ENCODE measurements around the gene CTXN1. TPM values are rescaled to one million over a fixed set of nuclear protein-coding genes. Genes with fewer than 3 reads are reported as not detected.
"Not testable (repeated sequence)": the region's sequence is repeated elsewhere in the genome, so short reads cannot be mapped to it uniquely, and the experiment has no call there.

Gene CTXN1
- total RNA-seq, 1 donor from 2014 or later: 4.9 TPM

DNA sequence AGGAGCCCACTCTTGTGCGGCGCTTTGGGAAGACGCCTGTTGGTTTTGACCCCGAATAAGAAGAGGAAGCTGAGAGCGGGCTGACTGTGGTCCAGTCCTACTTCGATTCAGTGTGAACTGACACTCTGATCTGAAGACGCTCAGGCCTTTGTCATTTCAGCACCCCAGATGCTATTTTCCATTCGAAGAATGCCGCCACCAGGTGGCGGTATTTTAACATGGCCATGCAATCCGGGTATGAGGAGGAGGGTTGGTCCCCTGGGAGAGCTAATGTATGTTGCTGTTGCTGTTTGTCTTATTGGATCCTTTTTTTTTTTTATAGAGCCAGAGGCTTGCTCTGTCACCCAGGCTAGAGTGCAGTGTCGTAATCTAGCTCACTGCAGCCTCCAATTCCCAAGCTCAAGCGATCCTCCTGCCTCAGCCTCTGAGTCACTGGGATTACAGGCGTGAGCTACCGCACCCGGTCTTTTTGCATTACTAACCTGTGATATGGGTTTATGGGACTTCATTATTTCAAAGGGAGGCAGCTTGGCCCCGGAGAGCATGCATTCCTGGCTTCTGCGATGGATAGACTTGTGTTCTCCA lies 18.3 kb upstream of the CTXN1 start:
- peak; percentile 92 for DNase-seq

DNA sequence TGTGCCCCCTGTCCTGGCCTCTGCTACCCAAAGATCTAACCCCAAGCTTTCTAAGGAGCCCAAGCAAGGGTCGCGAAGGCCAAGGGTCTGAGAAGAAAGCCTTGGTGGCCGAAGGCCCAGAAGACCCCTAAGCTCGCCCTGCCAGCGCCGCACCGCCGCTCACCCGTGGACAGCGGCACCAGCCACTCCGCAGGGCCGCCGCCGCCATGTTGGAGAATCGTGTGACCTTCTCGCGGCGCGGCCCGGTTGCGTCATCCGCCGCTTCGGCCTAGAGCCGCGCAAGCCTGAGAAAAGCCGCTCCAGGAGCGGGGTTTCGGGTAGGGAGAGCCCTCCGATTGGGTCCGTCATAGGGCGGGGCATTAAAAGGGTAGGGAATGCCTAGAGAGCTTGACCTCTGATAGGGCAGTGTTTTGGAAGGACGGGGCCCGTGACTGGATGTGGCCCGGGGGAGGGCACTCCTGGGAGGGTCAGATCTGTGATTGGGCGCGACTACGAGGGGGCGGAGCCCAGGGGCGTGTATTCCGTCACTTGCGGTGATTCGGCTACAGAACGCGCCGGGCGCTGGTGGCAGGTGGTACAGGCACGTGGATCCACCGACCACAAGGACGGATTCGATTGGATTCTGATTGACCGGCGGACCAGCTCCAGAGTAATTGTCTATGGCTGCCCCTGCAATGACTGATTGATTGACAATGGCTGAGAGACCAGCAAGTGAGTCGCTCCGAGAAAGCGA lies 17.7 kb upstream of the CTXN1 start, which contains the start of gene TIMM44:
Gene TIMM44 (minus strand): TSS at position 223 of the 733 bp plus-strand sequence. CDS start 15 bp downstream, at position 208.
- peak; percentile 99 for DNase-seq

DNA sequence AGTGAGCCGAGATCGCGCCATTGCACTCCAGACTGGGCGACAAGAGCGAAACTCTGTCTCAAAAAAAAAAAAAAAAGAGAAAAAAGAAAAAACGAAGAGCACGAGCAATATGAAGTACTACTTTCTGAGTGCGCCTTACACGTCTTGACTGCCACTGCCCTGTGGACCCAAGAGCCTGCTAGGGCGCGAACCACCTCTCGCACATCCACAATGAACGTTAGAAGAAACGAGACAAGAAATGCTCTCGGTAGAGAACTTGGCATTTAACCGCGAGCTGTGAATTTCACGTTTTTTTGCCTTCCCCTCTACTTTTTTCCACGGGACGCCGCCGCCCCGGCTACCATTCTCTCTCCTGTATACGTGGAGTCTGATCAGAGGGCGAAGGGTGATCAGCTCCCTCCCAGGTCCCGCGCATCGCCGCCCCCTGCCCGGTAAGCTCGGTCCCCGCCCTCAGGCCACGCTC lies 17.1 kb upstream of the CTXN1 start:
- peak; percentile 17 for DNase-seq

DNA sequence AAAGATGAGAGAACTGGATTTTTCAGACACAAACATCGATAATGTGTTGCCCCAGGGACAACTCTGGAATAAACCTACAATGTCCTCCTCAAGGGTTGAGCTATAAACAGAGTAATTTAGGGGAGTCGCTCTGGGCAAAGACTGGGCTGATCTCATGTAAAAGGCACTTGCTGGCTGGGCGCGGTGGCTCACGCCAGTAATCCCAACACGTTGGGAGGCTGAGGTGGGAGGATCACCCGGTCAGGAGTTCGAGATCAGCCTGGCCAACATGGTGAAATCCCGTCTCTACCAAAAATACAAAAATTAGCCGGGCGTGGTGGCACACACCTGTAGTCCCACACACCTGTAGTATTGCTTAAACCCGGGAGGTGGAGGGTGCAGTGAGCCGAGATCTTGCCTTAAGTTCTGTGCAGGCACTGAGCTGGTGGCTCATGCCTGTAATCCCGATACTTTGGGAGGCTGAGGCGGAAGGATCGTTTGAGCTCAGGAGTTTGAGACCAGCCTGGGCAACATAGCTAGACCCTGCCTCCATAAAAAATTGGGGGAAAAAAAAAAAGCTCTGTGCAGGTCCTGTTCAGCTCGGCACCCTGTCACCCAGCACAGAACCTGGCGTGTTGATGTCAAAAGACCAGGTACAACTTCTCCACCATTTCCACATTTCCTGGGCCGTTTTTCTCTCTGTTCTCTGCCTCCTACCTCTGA lies 16.1 kb upstream of the CTXN1 start:
- DNase-seq: no peak

DNA sequence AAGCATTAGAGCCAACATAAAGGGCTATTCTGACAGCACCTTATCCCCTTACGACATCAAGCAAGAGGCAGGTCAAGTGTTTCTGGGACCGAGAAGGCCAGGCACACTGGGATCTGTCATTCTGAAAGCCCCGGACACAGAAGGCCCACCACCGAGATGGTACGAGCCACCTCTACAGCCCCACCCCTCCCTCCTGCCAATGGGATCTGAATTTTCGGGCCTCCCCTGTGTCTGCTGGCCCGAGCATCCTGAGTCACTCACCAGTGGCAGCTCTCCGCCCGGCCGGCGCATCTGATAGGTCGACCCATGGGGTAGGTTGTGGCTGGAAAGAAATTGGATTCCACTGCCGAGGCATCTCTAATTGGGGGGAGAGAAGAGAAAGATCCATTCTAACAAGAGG lies 14.9 kb upstream of the CTXN1 start:
- DNase-seq: no peak

DNA sequence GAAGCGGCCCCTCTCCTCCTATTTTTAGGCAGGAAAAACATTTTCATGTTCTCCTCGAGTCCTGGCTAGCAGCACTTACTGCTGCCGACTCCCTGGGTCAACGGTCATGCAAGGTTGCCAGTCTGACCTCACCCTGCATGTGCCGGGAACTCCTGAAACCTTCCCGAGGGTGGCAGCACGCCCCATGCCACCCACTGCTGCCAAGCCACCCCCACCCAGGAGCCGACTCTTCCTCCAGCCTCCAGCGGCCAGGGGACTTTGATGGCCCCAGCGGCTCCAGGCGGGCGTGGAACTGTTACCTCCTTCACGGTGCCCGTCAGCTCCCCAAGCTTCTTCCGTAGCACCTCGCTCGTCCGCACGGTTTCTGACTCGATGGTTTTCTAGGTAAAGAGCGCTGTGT lies 8.8 kb upstream of the CTXN1 start:
- DNase-seq: no peak

DNA sequence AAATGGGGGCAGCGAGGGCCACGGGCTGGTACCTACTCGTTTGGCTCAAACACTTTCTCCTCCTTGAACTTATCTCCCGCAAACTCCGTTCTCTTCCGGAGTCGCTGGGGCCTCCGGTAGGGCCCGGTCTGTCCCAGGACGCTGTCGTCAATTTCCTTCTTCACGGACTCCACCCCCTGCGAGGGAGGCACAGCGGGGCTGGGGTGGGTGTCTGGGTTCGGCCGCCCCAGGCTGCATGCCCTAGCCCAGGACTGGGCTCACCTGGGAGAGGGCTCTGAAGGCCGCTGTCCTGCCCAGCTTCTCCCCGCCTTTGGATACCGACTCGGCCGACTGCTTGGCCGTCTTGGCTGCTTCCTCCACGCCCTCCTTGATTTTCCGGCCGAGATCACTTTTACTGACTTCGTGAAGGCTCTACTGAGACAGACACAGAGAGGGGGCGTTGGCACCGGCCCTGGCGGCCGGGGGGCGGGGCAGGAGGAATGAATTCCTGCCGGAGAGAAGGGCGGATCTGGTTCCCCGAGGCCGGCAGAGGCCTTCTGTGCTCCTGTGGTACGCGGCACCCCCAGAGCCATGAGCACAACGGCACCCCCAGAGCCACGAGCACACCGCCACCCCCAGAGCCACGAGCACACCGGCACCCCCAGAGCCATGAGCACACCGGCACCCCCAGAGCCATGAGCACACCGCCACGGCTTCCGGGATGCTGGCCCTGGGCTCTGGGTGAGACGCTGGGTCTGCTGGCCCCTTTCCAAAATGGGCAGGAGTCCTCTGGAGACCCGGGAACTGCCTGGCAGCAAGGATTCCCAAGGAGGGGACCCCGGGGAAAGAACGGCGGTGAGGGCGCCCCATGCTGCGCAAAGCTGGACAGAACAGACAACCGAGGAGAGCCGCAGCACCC lies 8.1 kb upstream of the CTXN1 start:
- no peak for DNase-seq

DNA sequence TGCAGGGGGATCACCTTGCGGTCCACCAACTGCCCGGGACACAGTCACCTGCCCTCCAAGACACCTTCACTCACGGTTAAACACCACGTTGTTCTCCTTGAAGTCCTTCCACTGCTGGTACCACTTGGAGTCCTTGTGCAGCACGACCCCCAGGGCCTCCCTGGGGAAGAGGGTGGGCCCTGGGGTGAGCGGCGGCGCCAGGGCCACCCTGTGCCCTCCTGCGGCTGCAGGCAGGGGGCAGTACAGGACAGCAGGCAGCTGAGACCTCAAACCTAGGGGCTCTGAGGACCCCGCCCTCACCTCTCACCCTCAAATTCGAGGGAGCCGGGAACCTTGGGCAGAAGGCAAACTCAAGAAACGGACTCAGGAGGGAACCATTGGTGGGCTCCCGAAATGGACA lies 7.5 kb upstream of the CTXN1 start:
- DNase-seq: no peak

DNA sequence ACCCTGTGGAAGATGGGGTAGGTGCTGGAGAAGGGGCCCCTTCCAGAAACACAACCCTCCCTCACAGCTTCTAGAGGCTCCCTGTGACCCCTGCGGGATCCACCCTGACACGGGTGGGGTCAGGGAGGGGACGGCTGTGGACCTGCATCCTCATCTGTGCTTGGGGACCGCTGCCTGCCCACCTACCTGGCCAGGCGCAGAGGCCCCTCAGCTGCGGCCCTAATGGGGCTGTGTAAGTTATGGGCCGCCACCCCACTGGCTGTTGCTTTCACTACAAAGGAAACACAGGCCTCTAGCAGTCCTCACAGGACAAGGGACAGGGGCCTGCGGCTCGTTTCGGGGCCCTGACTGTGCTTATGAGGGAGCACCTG lies 7.0 kb upstream of the CTXN1 start:
- DNase-seq: no peak

DNA sequence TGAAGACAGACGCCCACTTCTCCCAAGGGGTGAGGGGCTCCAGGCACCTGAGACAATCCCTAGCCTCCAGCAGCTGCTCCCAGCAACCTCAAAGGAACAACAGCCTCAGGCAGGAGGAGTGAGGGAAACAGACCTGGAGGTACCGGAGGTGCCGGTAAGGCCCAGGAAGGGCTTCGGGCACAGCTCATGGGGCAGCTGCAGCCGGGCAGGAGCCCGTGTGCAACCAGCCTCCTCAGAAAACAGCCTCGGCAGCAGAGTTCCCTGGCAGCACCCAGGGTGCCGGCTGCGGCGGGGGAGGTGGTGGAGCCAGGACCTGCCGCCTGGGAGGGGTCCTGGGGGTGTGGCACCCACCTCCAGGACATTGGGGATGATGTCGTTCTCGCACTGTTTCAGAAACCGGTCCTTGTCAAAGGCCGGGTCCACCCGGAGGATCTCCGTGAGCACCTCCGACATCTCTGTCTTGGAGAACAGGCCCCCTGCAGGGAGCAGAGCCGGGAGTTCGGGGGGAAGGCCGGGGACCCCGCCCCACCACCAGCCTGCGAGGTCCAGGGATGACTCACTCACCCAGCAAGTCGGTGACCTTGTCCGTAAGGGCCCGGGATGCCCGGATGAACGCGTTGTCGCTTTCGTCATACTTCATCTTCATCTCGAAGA lies 6.5 kb upstream of the CTXN1 start:
- DNase-seq: no peak

DNA sequence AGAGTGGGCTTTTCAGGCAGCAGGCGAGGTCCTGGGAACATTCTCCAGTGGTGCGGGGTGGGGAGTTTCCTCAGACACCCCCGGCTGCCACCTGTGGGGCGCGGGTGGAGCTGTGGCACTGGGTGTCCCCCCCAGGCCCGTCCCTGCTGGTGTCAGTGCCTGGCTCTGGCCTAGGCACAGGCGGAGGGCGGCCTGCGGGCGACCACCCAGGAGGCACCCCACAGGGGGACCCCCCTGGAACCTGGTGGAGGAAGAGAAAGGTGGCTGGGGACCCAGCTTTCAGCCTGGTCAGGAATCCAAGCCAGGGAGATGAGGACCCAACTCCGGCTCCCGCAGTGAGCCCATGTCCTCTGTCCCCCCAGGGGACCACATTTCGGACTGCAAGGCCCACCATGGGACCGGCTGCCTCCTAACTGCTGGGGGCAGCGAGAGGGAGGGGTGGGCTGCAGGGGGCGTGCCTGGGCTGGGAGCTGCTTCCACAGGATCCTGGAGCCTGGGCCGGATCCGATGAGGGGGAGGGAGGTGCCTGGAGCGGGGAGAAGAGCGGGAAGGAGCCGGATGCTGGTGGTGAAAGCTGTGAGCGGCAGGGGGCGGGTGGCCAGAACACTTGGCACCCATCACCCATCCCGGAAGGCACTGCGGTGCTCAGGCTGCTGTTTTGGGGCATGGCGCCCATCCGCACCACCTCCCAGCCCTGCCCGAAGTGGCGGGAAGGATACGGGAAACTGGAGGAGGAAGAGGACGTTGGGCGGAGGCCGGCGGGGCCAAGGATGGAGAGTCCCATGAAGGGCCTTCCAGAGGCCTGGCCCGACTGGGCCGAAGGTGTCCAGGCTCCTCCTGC lies 5.5 kb upstream of the CTXN1 start:
- no peak for DNase-seq

DNA sequence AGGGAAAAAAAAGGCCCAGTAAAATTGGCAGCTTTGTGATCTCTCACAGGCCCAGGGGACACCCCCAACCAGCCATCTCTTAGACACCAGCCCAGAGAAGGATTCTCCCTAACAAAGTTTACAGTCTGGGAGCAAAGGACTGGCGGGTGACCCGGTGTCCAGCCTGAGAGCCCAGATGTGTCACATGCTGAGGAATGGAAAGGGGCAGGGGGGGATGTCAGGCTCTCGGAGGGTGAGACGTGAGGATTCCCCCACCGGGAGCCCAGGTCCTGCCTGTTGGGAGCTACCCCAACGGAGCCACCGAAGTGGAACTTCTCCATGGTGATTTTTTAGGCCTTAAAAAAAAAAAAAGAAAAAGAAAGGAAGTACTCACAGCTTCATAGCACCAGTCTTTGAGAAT lies 4.8 kb upstream of the CTXN1 start:
- DNase-seq: no peak

DNA sequence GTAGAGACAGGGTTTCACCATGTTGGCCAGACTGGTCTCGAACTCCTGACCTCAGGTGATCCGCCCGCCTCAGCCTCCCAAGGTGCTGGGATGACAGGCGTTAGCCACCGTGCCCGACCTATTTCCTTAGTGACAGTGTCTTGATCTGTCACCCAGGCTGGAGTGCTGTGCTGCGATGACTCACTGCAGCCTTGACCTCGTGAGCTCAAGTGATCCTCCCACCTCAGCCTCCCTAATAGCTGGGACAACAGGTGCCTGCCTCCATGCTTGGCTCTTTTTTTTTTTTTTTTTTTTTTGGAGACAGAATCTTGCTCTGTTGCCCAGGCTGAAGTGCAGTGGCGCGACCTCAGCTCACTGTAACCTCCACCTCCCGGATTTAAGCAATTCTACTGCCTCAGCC lies 4.1 kb upstream of the CTXN1 start:
- not testable (repeated sequence) for DNase-seq

DNA sequence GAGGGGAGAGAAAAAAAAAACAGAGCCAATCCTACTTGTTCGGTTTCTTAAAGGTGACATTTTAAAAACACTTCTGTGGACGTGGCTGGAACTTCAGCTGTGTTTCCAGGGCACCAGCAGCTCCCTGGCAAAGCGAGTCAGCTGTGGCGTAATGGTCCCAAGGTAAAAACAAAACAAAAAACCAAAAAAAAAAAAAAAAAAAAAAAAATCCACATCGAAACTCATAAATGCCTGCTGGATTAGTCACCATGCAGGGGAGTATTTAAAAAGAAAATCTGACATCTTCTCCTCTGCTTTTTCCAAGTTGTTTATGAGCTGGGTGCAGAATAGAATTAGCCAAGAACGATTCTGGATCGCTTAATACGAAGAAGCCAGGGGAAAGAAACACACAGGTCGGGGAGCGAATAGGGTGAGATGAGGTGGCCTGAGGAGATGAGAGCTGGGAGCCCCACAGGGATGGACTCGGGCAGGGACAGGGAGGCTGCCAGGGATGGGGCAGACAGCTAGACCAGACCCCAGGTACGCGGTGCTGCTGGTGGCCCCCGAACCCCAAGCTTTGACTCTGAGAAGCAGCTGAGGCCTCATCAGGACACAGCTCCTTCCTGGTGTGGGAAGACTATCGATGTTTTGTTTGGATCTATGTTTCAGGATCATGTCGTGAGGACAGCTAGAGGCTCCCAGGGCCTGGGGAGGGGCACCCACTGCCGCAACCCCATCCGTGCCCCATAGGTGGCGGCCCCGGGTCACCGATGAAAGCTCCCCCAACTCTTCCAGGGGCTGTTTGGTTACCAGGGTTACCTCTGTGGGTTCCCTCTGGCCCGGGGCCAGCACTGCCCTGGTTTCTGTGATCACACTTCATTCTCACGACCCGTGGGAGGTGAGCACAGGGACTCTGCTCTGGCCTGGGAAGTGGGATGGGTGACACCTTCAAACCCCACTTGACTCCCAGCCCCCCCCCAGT lies 3.1 kb upstream of the CTXN1 start:
- peak; percentile 72 for DNase-seq

DNA sequence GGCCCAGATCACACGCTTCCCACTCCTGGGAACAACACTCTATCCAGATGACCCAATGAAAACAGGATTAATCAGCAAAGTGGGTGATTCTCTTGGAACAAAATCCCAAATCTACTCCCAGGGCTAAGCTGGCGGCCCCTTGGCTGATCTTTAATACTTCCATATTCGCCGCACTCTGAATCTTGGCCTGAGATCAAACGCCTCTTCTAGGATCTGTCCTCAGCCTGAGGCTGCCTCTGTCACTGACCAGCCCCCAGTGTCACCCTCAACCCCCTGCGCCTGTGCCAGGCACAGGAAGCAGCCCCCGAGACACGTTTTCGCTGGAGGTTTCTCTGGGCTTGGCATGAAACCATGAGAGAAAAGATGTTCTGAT lies 2.4 kb upstream of the CTXN1 start:
- no peak for DNase-seq

DNA sequence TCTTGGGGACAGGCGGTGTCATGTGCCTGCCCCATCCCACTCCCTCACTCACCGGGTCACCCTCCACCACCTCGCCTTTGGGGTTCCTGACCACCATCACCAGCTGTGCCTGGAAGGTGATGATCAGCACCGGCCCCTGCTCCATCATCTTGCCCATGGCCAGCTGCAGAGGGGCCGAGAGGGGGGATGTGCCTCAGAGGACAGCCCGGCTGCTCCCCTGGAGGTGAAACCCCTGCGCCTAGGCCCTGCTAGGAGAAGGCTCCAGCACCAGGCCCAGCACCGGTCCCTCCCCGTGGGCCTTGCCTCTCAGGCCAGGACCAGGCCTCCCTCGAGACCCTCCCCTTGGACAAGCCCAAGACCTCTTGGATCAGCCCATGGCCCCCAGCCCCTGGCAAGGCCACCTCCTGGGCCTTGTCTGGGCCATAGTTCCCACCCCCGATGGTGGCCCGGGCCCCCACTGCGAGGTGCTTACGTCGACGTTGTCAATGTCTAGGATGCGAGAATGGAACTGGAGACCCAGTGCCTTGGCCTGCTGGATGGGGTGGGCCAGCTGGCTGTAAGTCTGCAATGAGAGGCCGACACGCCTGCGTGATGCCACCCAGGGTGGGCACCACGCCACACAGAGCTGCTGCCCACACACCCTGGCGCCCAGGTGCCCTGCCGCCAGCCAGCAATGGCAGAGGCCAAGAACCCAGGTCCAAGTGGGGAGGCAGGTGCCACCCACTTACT lies 1.8 kb upstream of the CTXN1 start:
- no peak for DNase-seq

DNA sequence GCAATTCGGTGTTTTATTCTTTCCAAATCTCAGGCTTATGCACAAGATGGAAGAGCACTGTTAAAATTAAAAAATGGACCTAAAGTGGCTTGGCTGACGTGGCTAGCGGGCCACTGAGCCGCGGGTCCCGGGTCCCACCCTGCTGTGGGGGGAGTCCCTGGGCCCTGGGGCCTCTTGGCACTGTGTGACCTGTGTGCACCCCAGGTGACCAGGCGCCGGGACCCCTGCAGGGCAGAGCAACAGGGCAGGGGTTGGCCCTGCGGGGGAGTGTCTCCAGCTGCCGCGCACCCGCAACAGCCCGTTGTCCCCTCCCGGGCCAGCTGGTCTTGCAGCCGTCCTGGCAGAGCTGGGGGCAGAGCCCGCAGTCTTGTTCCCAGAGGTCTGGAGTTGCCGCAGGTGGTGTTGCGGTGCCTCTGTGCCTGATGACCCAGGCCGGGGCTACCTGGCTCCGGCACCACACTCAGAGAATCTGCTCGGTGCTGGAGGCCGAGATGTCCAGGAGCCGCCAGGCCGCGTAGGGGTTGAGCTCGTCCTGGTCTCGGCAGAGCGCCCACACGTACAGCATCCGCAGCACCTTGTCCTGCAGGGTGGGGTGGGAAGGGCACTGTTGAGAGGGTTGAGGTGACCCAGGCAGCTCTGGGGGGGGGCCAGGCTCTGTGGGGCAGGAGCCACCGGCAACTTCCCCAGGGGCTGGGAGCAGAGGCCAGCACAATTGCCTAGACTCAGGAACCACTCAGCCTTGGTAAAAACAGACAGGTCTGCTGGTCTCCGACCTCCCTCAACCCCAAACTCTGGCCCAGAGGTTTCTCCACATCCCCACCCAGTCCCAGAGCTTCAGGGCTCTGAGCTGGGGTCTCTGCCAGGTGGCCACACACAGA lies 1.0 kb upstream of the CTXN1 start:
- no peak for DNase-seq

DNA sequence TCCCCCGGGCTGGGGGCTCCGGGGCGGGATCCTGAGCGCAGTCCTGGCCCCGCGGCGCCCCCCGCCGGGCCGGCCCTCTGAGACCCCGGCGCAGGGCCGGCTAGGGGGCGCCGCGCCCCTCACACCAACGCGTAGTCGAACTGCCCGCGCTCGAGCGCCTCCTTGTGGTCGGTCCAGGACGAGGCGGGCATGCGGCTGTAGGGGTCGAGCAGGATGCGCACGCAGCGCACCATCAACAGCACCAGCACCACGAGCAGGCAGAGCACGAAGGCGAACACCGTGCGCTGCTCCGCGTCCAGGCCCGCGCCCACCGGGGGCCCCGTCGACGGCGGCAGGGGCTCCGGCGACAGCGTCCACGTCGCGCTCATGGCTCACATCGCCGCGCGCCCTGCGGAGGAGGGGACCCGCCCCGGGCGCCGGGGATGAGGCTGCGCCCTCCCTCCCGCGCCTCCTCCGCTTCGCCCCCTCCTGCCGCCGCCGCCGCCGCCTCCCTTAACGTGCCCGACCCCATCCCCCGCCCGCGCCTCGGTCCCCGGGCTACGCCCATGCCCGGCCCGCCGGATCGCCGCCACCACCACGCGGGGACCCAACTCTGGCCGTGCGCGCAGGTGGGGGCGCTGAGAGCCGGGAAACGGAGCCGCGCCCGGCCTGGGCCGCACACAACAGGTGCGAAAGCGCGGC lies 624 bp downstream of the CTXN1 start:
- peak; percentile 86 for DNase-seq
